ENCODE measurements around the gene TENM4.

Gene TENM4

GRCh38 chr11:79392161-79392560 lies 48.7 kb downstream of the TENM4 start:
- no peak for DNase-seq (ENCODE audit: low read depth in 2 of 2, low spot score in 1 of 2)

- no peak for DNase-seq (ENCODE audit: low read depth in 2 of 2, low spot score in 1 of 2)
These were observed 49.9 kb downstream of the TENM4 start for GRCh38 chr11:79390923-79391322.

GRCh38 chr11:79390477-79390876 lies 50.4 kb downstream of the TENM4 start:
- DNase-seq (ENCODE audit: low read depth in 2 of 2, low spot score in 1 of 2), result no peak

GRCh38 chr11:79388201-79388600 lies 52.6 kb downstream of the TENM4 start:
- no peak for DNase-seq (ENCODE audit: low read depth in 2 of 2, low spot score in 1 of 2)

- no peak for DNase-seq (ENCODE audit: low read depth in 2 of 2, low spot score in 1 of 2)
These were observed 57.0 kb downstream of the TENM4 start for GRCh38 chr11:79383874-79384273.

- DNase-seq (ENCODE audit: low read depth in 2 of 2, low spot score in 1 of 2), result no peak
These were observed 58.4 kb downstream of the TENM4 start for GRCh38 chr11:79382301-79383050.

GRCh38 chr11:79381036-79381435 lies 59.8 kb downstream of the TENM4 start:
- no peak for DNase-seq (ENCODE audit: low read depth in 2 of 2, low spot score in 1 of 2)

- no peak for DNase-seq (ENCODE audit: low read depth in 2 of 2, low spot score in 1 of 2)
These were observed 63.4 kb downstream of the TENM4 start for GRCh38 chr11:79377406-79377805.

GRCh38 chr11:79375818-79376550 lies 64.8 kb downstream of the TENM4 start:
- DNase-seq (ENCODE audit: low read depth in 2 of 2, low spot score in 1 of 2), result no peak

GRCh38 chr11:79374727-79375126 lies 66.1 kb downstream of the TENM4 start:
- no peak for DNase-seq (ENCODE audit: low read depth in 2 of 2, low spot score in 1 of 2)

GRCh38 chr11:79371724-79372123 lies 69.1 kb downstream of the TENM4 start:
- DNase-seq (ENCODE audit: low read depth in 2 of 2, low spot score in 1 of 2), result no peak

GRCh38 chr11:79371152-79371551 lies 69.7 kb downstream of the TENM4 start:
- no peak for DNase-seq (ENCODE audit: low read depth in 2 of 2, low spot score in 1 of 2)

- no peak for DNase-seq (ENCODE audit: low read depth in 2 of 2, low spot score in 1 of 2)
These were observed 71.8 kb downstream of the TENM4 start for GRCh38 chr11:79369055-79369454.

- no peak for DNase-seq (ENCODE audit: low read depth in 2 of 2, low spot score in 1 of 2)
These were observed 73.0 kb downstream of the TENM4 start for GRCh38 chr11:79367844-79368243.

- no peak for DNase-seq (ENCODE audit: low read depth in 2 of 2, low spot score in 1 of 2)
These were observed 74.6 kb downstream of the TENM4 start for GRCh38 chr11:79366218-79366617.

GRCh38 chr11:79363861-79364378 lies 76.9 kb downstream of the TENM4 start:
- DNase-seq (ENCODE audit: low read depth in 2 of 2, low spot score in 1 of 2), result no peak

- DNase-seq (ENCODE audit: low read depth in 2 of 2, low spot score in 1 of 2), result no peak
These were observed 77.6 kb downstream of the TENM4 start for GRCh38 chr11:79363256-79363655.

- no peak for DNase-seq (ENCODE audit: low read depth in 2 of 2, low spot score in 1 of 2)
These were observed 78.0 kb downstream of the TENM4 start for GRCh38 chr11:79362821-79363220.

- no peak for DNase-seq (ENCODE audit: low read depth in 2 of 2, low spot score in 1 of 2)
These were observed 78.5 kb downstream of the TENM4 start for GRCh38 chr11:79362206-79362757.

- DNase-seq (ENCODE audit: low read depth in 2 of 2, low spot score in 1 of 2), result no peak
These were observed 82.6 kb downstream of the TENM4 start for GRCh38 chr11:79358258-79358657.

- no peak for DNase-seq (ENCODE audit: low read depth in 2 of 2, low spot score in 1 of 2)
These were observed 87.1 kb downstream of the TENM4 start for GRCh38 chr11:79353706-79354105.

- no peak for DNase-seq (ENCODE audit: low read depth in 2 of 2, low spot score in 1 of 2)
These were observed 88.5 kb downstream of the TENM4 start for GRCh38 chr11:79352349-79352703.

Measured in stimulated activated CD8-positive, alpha-beta memory T cell treated with anti-CD3 and anti-CD28 coated beads, Interleukin-4, amount 100 ng/mL, for 4 hours (primary cell).